Activated CD8-positive, alpha-beta memory T cell treated with anti-CD3 and anti-CD28 coated beads for 24 hours (primary cell): ENCODE results near the gene NFKBIL1.
A peak's percentile ranks its signal among the peaks of the same experiment; 100 is the strongest.

Experiments
- DNase-seq: peaks from one replicate; pipeline ENCODE4 v3.0.0-alpha.2; 2020

NFKBIL1 gene

GRCh38 chr6:31567531-31568370 is 20.3 kb downstream of the NFKBIL1 start:
- no peak for DNase-seq

GRCh38 chr6:31568537-31568961 is 21.1 kb downstream of the NFKBIL1 start:
- DNase-seq, result peak; percentile 77

- DNase-seq, result no peak
These were observed 22.6 kb downstream of the NFKBIL1 start for GRCh38 chr6:31569861-31570536.

GRCh38 chr6:31572041-31572911 is 24.9 kb downstream of the NFKBIL1 start, which contains the start of gene LTA:
Gene LTA (plus strand): TSS chr6:31572289. CDS start chr6:31572743, 454 bp downstream.
- DNase-seq, result peak; percentile 93

- no peak for DNase-seq
These were observed 26.1 kb downstream of the NFKBIL1 start for GRCh38 chr6:31573239-31574105.

GRCh38 chr6:31574106-31575061 is 27.0 kb downstream of the NFKBIL1 start:
- DNase-seq, result peak; percentile 84

- DNase-seq, result peak; percentile 91
These were observed 28.0 kb downstream of the NFKBIL1 start, which contains the start of gene TNF for GRCh38 chr6:31575335-31575901. Gene TNF (plus strand): TSS chr6:31575565. CDS start chr6:31575742, 177 bp downstream.

- DNase-seq, result no peak
These were observed 28.7 kb downstream of the NFKBIL1 start for GRCh38 chr6:31575952-31576685.

GRCh38 chr6:31576897-31577578 is 29.6 kb downstream of the NFKBIL1 start:
- DNase-seq, result peak; percentile 79

- no peak for DNase-seq
These were observed 30.2 kb downstream of the NFKBIL1 start for GRCh38 chr6:31577579-31577966.

- DNase-seq, result peak; percentile 75
These were observed 31.0 kb downstream of the NFKBIL1 start for GRCh38 chr6:31578184-31579118.

GRCh38 chr6:31579119-31579505 is 31.7 kb downstream of the NFKBIL1 start:
- no peak for DNase-seq

GRCh38 chr6:31579546-31580437 is 32.4 kb downstream of the NFKBIL1 start:
- peak; percentile 82 for DNase-seq

GRCh38 chr6:31580438-31580740 is 33.0 kb downstream of the NFKBIL1 start:
- peak; percentile 74 for DNase-seq

GRCh38 chr6:31580807-31581433 is 33.5 kb downstream of the NFKBIL1 start:
- DNase-seq, result peak; percentile 97
